H1 (cell line): Measurements from ENCODE around the gene NPSR1. TPM values are rescaled to one million over a fixed set of nuclear protein-coding genes. Genes with fewer than 3 reads are reported as not detected.

Source experiments
- ATF3 ChIP-seq: IDR thresholded peaks from 2 replicates; pipeline ENCODE4 v1.6.1; 2011; ENCODE audit warnings: low read depth, mild to moderate bottlenecking, low read length; ENCODE audit not compliant: insufficient read depth
- CHD7 ChIP-seq: fragments of 300-600 bp; sonication (generic); IDR thresholded peaks from 2 replicates; pipeline ENCODE4 v1.7.1; 2012; ENCODE audit warnings: low read length, moderate library complexity, mild to moderate bottlenecking, inconsistent platforms; ENCODE audit not compliant: insufficient replicate concordance
- HDAC2 ChIP-seq, 2 experiments: fragments of 300-600 bp in 1 of 2; sonication (generic) in 1 of 2; IDR thresholded peaks; 2 replicates each; pipeline ENCODE4 v1.6.1; 2011 to 2012; ENCODE audit warnings: low read depth in 2 of 2, low read length in 2 of 2, mild to moderate bottlenecking in 2 of 2, moderate library complexity in 2 of 2, borderline replicate concordance in 1 of 2, inconsistent platforms in 1 of 2
- RAD21 ChIP-seq, 2 experiments: IDR thresholded peaks in 1 of 2; conservative IDR thresholded peaks in 1 of 2; 2 replicates each; pipeline ENCODE4 v1.6.1; 2011; ENCODE audit warnings: low read depth in 2 of 2, low read length in 2 of 2, improper control_type of control experiment in 1 of 2, inconsistent platforms in 1 of 2, mild to moderate bottlenecking in 1 of 2, moderate library complexity in 1 of 2
- RBBP5 ChIP-seq: IDR thresholded peaks from 2 replicates; pipeline ENCODE4 v1.7.1; 2012; ENCODE audit warnings: low read depth, mild to moderate bottlenecking, inconsistent platforms, low read length, moderate library complexity, borderline replicate concordance
- RNF2 ChIP-seq: fragments of 200-900, 300-1000 bp; sonication (generic); IDR thresholded peaks from 2 replicates; pipeline ENCODE4 v1.7.1; 2016; ENCODE audit warnings: borderline replicate concordance, low read depth, mild to moderate bottlenecking, antibody characterized with exemption, low read length; ENCODE audit not compliant: poor library complexity, severe bottlenecking; ENCODE audit errors: missing control alignments
- SAP30 ChIP-seq: fragments of 300-600 bp; sonication (generic); IDR thresholded peaks from 2 replicates; pipeline ENCODE4 v1.7.1; 2012; ENCODE audit warnings: low read length, moderate library complexity, mild to moderate bottlenecking, inconsistent platforms; ENCODE audit not compliant: insufficient read depth, insufficient replicate concordance
- TAF7 ChIP-seq: optimal IDR thresholded peaks from 2 replicates; pipeline ENCODE3; 2011; ENCODE audit warnings: low read depth, mild to moderate bottlenecking, inconsistent platforms, low read length, moderate library complexity, borderline replicate concordance
- polyA plus RNA-seq, 7 experiments: library from polyadenylated mRNA; depleted of rRNA in 3 of 7; stranded (reverse) in 5 of 7; unstranded in 2 of 7; fragments of >200 nt in 5 of 7; fragments of 200-250 nt in 2 of 7; gene quantifications; 1 replicate in 5 of 7; 2 replicates in 1 of 7; 4 replicates in 1 of 7; pipeline versions ENCODE4 v1.2.1 to v1.2.3, GENCODE V29; 2011 to 2013; ENCODE audit warnings: missing spikeins in 2 of 7, mixed read lengths in 2 of 7
- total RNA-seq: library from RNA; stranded (reverse); fragmentation: NEBNext Ultra II Directional; extraction: Animal tissue kit (Norgen Biotek cat#: 25700); gene quantifications from 2 replicates; pipeline ENCODE4 v1.2.1, GENCODE V29; 2021

Gene NPSR1
- total and polyA plus RNA-seq, 2 of the 8 experiments (the other 6 are each of a cell fraction or from before 2014, with no cell fraction given), result not detected

GRCh38 chr7:34656041-34656440 is 2.0 kb upstream of the NPSR1 start (continued):
- TF ChIP-seq CHD7 (no peak), RBBP5 (no peak), RAD21 (IDR thresholded peaks at IDR 0.05 in 1 of 2, conservative IDR thresholded peaks at IDR 0.05 in 1 of 2; ENCODE audit: low read depth in 2 of 2, low read length in 2 of 2) (no peak), ATF3 (no peak), TAF7 (no peak), SAP30 (no peak), RNF2 (no peak), HDAC2 (IDR thresholded peaks at IDR 0.05; ENCODE audit: borderline replicate concordance in 1 of 2, low read depth in 2 of 2, low read length in 2 of 2) (no peak)
